ENCODE results near the gene GATD1. TPM values are rescaled to one million over a fixed set of nuclear protein-coding genes. Genes with fewer than 3 reads are reported as not detected.

GATD1 gene
- total and polyA plus RNA-seq, 5 donors from 2014 or later = 3.6 to 42.1 (median 5.1) TPM

DNA sequence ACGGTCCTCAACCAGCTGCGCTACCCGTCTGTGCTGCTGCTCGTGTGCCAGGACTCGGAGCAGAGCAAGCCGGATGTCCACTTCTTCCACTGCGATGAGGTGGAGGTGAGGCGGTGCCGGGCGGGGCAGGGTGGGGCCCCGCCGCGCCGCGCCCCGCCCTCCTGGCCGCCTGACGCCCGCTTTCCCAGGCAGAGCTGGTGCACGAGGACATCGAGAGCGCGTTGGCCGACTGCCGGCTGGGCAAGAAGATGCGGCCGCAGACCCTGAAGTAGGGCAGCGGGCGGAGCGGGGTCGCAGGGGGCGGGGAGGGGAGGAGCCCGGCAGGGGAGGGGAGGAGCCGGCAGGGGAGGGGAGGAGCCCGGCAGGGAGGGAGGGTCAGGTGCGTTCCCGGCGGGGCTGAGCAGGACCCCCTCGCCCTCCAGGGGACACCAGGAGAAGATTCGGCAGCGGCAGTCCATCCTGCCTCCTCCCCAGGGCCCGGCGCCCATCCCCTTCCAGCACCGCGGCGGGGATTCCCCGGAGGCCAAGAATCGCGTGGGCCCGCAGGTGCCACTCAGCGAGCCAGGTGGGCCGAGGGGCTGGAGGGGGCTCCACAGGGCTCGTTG is 56.5 kb downstream of the GATD1 start:
- no peaks in the 10 kb centered on the region for H3K9me3 Mint-ChIP-seq
- Histone ChIP-seq H3K36me3 (ENCODE audit: control insufficient read depth, insufficient read depth, low read length) (no peaks in the 10 kb centered on the region), H3K27ac (ENCODE audit: insufficient read depth, low read length, poor library complexity, severe bottlenecking) (no peak overlapping the region), H3K9me3 (ENCODE audit: control insufficient read depth in 2 of 2, low read length in 2 of 2) (no peaks in the 10 kb centered on the region), H3K4me3 (ENCODE audit: low read depth, low read length) (no peak overlapping the region), H3K4me1 (ENCODE audit: control insufficient read depth, insufficient read depth, low read length, poor library complexity, severe bottlenecking) (peaks cover 37% of the 10 kb centered on the region), H3K27me3 (ENCODE audit: control insufficient read depth, insufficient read depth, low read length) (no peaks in the 10 kb centered on the region)
- H3K4me1 Mint-ChIP-seq = peaks cover 0 to 23% (median 9%) of the 10 kb centered on the region in 4 donors
- DNase-seq (peak in 2 of 3 donors; percentile 35 to 66), ATAC-seq (ENCODE audit: low read depth in 2 of 2) (peak; percentile 22 to 69)
- peaks cover 13% of the 10 kb centered on the region for H3K27me3 Mint-ChIP-seq
- no peaks in the 10 kb centered on the region for H3K36me3 Mint-ChIP-seq
- no peak overlapping the region for H3K27ac Mint-ChIP-seq
- H3K4me3 Mint-ChIP-seq = peak overlapping the region in 1 of 4 donors; percentile 52

DNA sequence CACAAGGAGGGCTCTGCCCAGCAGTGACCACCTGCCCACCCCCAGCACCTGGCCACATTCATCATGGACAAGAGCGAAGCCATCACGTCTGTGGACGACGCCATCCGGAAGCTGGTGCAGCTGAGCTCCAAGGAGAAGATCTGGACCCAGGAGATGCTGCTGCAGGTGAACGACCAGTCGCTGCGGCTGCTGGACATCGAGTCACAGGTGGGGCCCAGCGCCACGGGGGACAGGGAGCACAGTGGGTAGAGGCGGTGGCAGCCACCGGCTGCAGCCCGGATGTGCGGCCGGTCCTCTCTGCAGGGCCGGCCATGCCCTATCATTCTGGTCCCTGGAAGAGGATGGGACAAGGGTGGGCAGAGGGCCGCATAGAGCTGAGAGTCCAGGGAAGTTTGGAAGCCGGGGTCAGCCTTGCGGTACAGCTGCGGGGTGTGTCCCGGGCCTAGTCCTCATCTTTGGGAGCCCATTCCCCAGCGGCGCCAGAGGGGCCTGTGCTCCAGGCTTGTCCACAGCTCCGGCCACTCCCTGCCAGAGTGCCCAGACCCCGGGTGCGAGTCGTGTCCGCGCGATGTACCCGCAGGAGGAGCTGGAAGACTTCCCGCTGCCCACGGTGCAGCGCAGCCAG is 57.2 kb downstream of the GATD1 start:
- no peak for DNase-seq
- H3K27me3 ChIP-seq (ENCODE audit: control insufficient read depth, insufficient read depth, low read length) = no peaks in the 10 kb centered on the region
- H3K36me3 Mint-ChIP-seq = no peaks in the 10 kb centered on the region

DNA sequence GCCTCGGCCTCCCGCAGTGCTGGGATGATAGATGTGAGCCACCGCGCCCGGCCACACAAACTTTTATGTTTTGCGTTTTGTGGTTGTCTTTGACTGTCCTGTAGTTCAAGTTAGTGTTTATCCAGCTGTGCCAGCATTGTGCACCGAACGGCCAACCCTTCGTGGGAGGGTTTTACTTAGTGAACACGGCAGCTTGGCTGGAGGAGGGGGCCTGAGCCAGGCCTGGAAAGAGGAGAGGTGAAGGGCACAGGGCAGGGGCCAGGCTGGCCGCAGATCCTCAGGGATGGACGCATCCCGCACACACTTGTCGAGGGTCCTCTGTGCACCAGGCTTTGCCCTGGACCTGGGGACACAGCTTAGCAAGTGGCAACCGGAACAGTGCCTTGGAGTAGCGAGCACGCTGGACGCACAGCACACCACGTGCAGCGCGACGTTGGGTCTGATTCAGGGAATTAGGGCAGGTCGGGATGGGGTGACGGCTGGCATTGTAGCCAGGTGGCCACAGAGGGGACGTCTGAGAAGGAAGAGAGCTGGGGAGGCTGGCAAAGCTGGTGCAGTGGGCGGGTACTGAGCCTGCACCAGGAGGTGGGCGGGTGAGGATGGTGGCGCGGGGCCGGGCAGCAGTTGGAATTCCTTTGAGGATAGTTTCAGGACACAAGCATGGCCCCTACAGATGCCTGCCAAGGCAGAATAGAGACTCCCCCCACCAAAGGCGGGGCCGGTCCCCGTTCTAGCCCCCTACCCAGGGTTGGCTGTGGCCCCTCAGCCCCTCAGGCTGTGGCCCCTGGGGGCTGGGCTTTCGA is 57.9 kb downstream of the GATD1 start:
- Mint-ChIP-seq H3K4me3 (peak overlapping the region in 2 of 4 donors; percentile 11 to 56), H3K36me3 (no peaks in the 10 kb centered on the region), H3K27ac (peak overlapping the region in 1 of 3 donors; percentile 77), H3K27me3 (peaks cover 13% of the 10 kb centered on the region), H3K9me3 (peaks cover 0 to 5% (median 0%) of the 10 kb centered on the region in 7 donors), H3K4me1 (peaks cover 0 to 19% (median 9%) of the 10 kb centered on the region in 4 donors)
- Histone ChIP-seq H3K27me3 (ENCODE audit: control insufficient read depth, insufficient read depth, low read length) (no peaks in the 10 kb centered on the region), H3K4me1 (ENCODE audit: control insufficient read depth, insufficient read depth, low read length, poor library complexity, severe bottlenecking) (peaks cover 31% of the 10 kb centered on the region), H3K9me3 (ENCODE audit: control insufficient read depth in 2 of 2, low read length in 2 of 2) (no peaks in the 10 kb centered on the region), H3K36me3 (ENCODE audit: control insufficient read depth, insufficient read depth, low read length) (no peaks in the 10 kb centered on the region), H3K27ac (ENCODE audit: insufficient read depth, low read length, poor library complexity, severe bottlenecking) (no peak overlapping the region), H3K4me3 (ENCODE audit: low read depth, low read length) (no peak overlapping the region)
- ATAC-seq (ENCODE audit: low read depth in 2 of 2) (no peak), DNase-seq (no peak)

More for the DNA sequence above, 57.2 kb downstream of the GATD1 start:
- H3K27ac Mint-ChIP-seq = no peak overlapping the region
- Histone ChIP-seq H3K9me3 (ENCODE audit: control insufficient read depth in 2 of 2, low read length in 2 of 2) (no peaks in the 10 kb centered on the region), H3K27ac (ENCODE audit: insufficient read depth, low read length, poor library complexity, severe bottlenecking) (no peak overlapping the region), H3K4me1 (ENCODE audit: control insufficient read depth, insufficient read depth, low read length, poor library complexity, severe bottlenecking) (peaks cover 31% of the 10 kb centered on the region), H3K36me3 (ENCODE audit: control insufficient read depth, insufficient read depth, low read length) (no peaks in the 10 kb centered on the region), H3K4me3 (ENCODE audit: low read depth, low read length) (no peak overlapping the region)
- peaks cover 0 to 3% (median 0%) of the 10 kb centered on the region in 7 donors for H3K9me3 Mint-ChIP-seq
- peaks cover 0 to 21% (median 9%) of the 10 kb centered on the region in 4 donors for H3K4me1 Mint-ChIP-seq
- H3K4me3 Mint-ChIP-seq = peak overlapping the region in 2 of 4 donors; percentile 11 to 52
- H3K27me3 Mint-ChIP-seq = peaks cover 13% of the 10 kb centered on the region
- ATAC-seq (ENCODE audit: low read depth in 2 of 2) = no peak

Other genes starting within 250 kb of the GATD1 start
- gene HRAS, start 241.9 kb downstream of the GATD1 start, total RNA-seq = 35.0 TPM
- gene HRAS, start 241.9 kb downstream of the GATD1 start, polyA plus RNA-seq = 10 to 100 TPM; 15.9 to 35.2 (median 21.1) TPM
- 5.8 TPM for gene LRRC56, start 240.0 kb downstream of the GATD1 start, total RNA-seq
- 1 to 10 TPM in 2 of 4 donors, under 1 TPM in 2; 0.89 to 3.1 (median 1.8) TPM for gene LRRC56, start 240.0 kb downstream of the GATD1 start, polyA plus RNA-seq
- 5.1 TPM for gene LMNTD2, start 216.7 kb downstream of the GATD1 start, total RNA-seq
- 1 to 10 TPM in 2 of 4 donors, under 1 TPM in 2; 0.79 to 1.4 (median 1.0) TPM for gene LMNTD2, start 216.7 kb downstream of the GATD1 start, polyA plus RNA-seq
- 27.2 TPM for gene RASSF7, start 216.5 kb downstream of the GATD1 start, total RNA-seq
- 10 to 100 TPM; 23.9 to 34.2 (median 31.8) TPM for gene RASSF7, start 216.5 kb downstream of the GATD1 start, polyA plus RNA-seq
- gene PHRF1, start 201.0 kb downstream of the GATD1 start, total RNA-seq = 43.8 TPM
- 1 to 10 TPM; 3.8 to 6.0 (median 5.0) TPM for gene PHRF1, start 201.0 kb downstream of the GATD1 start, polyA plus RNA-seq
- gene IRF7, start 161.5 kb downstream of the GATD1 start, total RNA-seq = 120 TPM
- gene IRF7, start 161.5 kb downstream of the GATD1 start, polyA plus RNA-seq = 10 to 100 TPM; 27.2 to 38.9 (median 28.6) TPM
- not detected for gene CDHR5, start 152.5 kb downstream of the GATD1 start, total RNA-seq
- gene CDHR5, start 152.5 kb downstream of the GATD1 start, polyA plus RNA-seq = not detected
- not detected for gene SCT, start 150.3 kb downstream of the GATD1 start, total RNA-seq
- not detected for gene SCT, start 150.3 kb downstream of the GATD1 start, polyA plus RNA-seq
- not detected for gene DRD4, start 140.2 kb downstream of the GATD1 start, total RNA-seq
- not detected for gene DRD4, start 140.2 kb downstream of the GATD1 start, polyA plus RNA-seq
- gene DEAF1, start 82.3 kb downstream of the GATD1 start, total RNA-seq = 84.1 TPM
- 10 to 100 TPM; 33.5 to 46.5 (median 37.4) TPM for gene DEAF1, start 82.3 kb downstream of the GATD1 start, polyA plus RNA-seq
- 26.3 TPM for gene TMEM80, start 81.7 kb downstream of the GATD1 start, total RNA-seq
- gene TMEM80, start 81.7 kb downstream of the GATD1 start, polyA plus RNA-seq = 10 to 100 TPM; 24.5 to 35.0 (median 27.0) TPM
- gene EPS8L2, start 71.3 kb downstream of the GATD1 start, total RNA-seq = 11.2 TPM
- gene EPS8L2, start 71.3 kb downstream of the GATD1 start, polyA plus RNA-seq = 10 to 100 TPM; 17.4 to 19.4 (median 18.3) TPM
- gene TALDO1, start 30.0 kb downstream of the GATD1 start, total RNA-seq = 68.3 TPM
- 100 to 1,000 TPM; 227 to 274 (median 240) TPM for gene TALDO1, start 30.0 kb downstream of the GATD1 start, polyA plus RNA-seq
- not detected for gene CEND1, start 12.6 kb upstream of the GATD1 start, total RNA-seq
- gene CEND1, start 12.6 kb upstream of the GATD1 start, polyA plus RNA-seq = under 1 TPM in 3 of 4 donors, not detected in 1; 0.47 to 0.67 (median 0.49) TPM
- gene SLC25A22, start 20.8 kb upstream of the GATD1 start, total RNA-seq = 20.3 TPM
- 1 to 10 TPM; 5.3 to 6.6 (median 6.4) TPM for gene SLC25A22, start 20.8 kb upstream of the GATD1 start, polyA plus RNA-seq
- gene PIDD1, start 27.7 kb upstream of the GATD1 start, total RNA-seq = 31.7 TPM
- gene PIDD1, start 27.7 kb upstream of the GATD1 start, polyA plus RNA-seq = 1 to 10 TPM; 1.8 to 6.7 (median 4.3) TPM
- gene RPLP2, start 32.5 kb upstream of the GATD1 start, total RNA-seq = 2,852 TPM
- gene RPLP2, start 32.5 kb upstream of the GATD1 start, polyA plus RNA-seq = 1,000 to 10,000 TPM; 2,313 to 3,705 (median 3,130) TPM
- gene PNPLA2, start 41.4 kb upstream of the GATD1 start, total RNA-seq = 195 TPM
- gene PNPLA2, start 41.4 kb upstream of the GATD1 start, polyA plus RNA-seq = 10 to 100 TPM; 23.9 to 28.0 (median 24.6) TPM
- 1.2 TPM for gene CRACR2B, start 50.4 kb upstream of the GATD1 start, total RNA-seq
- under 1 TPM in 3 of 4 donors, not detected in 1; 0.11 to 0.24 (median 0.18) TPM for gene CRACR2B, start 50.4 kb upstream of the GATD1 start, polyA plus RNA-seq
- gene CD151, start 55.5 kb upstream of the GATD1 start, total RNA-seq = 20.7 TPM
- 10 to 100 TPM in 2 of 4 donors, 1 to 10 TPM in 2; 5.5 to 15.9 (median 8.8) TPM for gene CD151, start 55.5 kb upstream of the GATD1 start, polyA plus RNA-seq
- 43.1 TPM for gene POLR2L, start 65.0 kb upstream of the GATD1 start, total RNA-seq
- gene POLR2L, start 65.0 kb upstream of the GATD1 start, polyA plus RNA-seq = 100 to 1,000 TPM in 1 of 4 donors, 10 to 100 TPM in 3; 62.7 to 101 (median 75.3) TPM
- 2.2 TPM for gene TSPAN4, start 65.4 kb upstream of the GATD1 start, total RNA-seq
- 1 to 10 TPM; 1.2 to 1.7 (median 1.4) TPM for gene TSPAN4, start 65.4 kb upstream of the GATD1 start, polyA plus RNA-seq
- 28.7 TPM for gene CHID1, start 133.3 kb upstream of the GATD1 start, total RNA-seq
- 10 to 100 TPM; 40.2 to 50.6 (median 47.7) TPM for gene CHID1, start 133.3 kb upstream of the GATD1 start, polyA plus RNA-seq
- 85.9 TPM for gene AP2A2, start 148.4 kb upstream of the GATD1 start, total RNA-seq
- gene AP2A2, start 148.4 kb upstream of the GATD1 start, polyA plus RNA-seq = 10 to 100 TPM in 1 of 4 donors, 1 to 10 TPM in 3; 6.2 to 10.2 (median 7.0) TPM